Measurements from ENCODE around the gene TULP1. TPM values are rescaled to one million over a fixed set of nuclear protein-coding genes. Genes with fewer than 3 reads are reported as not detected.

The TULP1 gene
- total and polyA plus RNA-seq, 2 of the 13 experiments (the other 11 are each of a cell fraction or from before 2014, with no cell fraction given): not detected

- 0 out of 2 replicates have a peak, but pooled peaks have one; percentile 17 for TF ChIP-seq ZNF674 (CRISPR knock-in tag; IDR thresholded peaks at IDR 0.05; ENCODE audit: low read depth)
- TF ChIP-seq ARID2 (CRISPR knock-in tag; IDR thresholded peaks at IDR 0.05; ENCODE audit: borderline replicate concordance): no peak; the same call in 1 of the 2 replicates
- TF ChIP-seq ZNF75D (CRISPR knock-in tag; IDR thresholded peaks at IDR 0.05; ENCODE audit: borderline replicate concordance): no peak
- no peak for TF ChIP-seq ZNF891 (CRISPR knock-in tag; IDR thresholded peaks at IDR 0.05)
- no peak for TF ChIP-seq ZXDC (CRISPR knock-in tag; IDR thresholded peaks at IDR 0.05)
- peak; percentile 8; the same call in 1 of the 2 replicates for TF ChIP-seq ZSCAN21 (CRISPR knock-in tag; IDR thresholded peaks at IDR 0.05; ENCODE audit: borderline replicate concordance)
- no peak for TF ChIP-seq ZNF251 (CRISPR knock-in tag; IDR thresholded peaks at IDR 0.05)
- TF ChIP-seq SOX6 (IDR thresholded peaks at IDR 0.05): no peak
- no peak for TF ChIP-seq SOX6 (CRISPR knock-in tag; IDR thresholded peaks at IDR 0.05)
- no peak for TF ChIP-seq ZSCAN12 (CRISPR knock-in tag; IDR thresholded peaks at IDR 0.05)
- TF ChIP-seq ATAD3A (CRISPR knock-in tag; IDR thresholded peaks at IDR 0.05): no peak
- TF ChIP-seq KAT2B (IDR thresholded peaks at IDR 0.05; ENCODE audit: borderline replicate concordance, low read depth, low read length): no peak
- no peak for TF ChIP-seq ELF4 (CRISPR knock-in tag; IDR thresholded peaks at IDR 0.05; ENCODE audit: borderline replicate concordance)
- TF ChIP-seq RBFOX2 (IDR thresholded peaks at IDR 0.05; ENCODE audit: low read depth, low read length): peak; percentile 63
- no peak for TF ChIP-seq ZBTB8A (CRISPR knock-in tag; IDR thresholded peaks at IDR 0.05; ENCODE audit: borderline replicate concordance, low read depth)
- TF ChIP-seq ZNF781 (CRISPR knock-in tag; IDR thresholded peaks at IDR 0.05; ENCODE audit: borderline replicate concordance, not compliant biosample characterization): no peak
- TF ChIP-seq ZMYM2 (CRISPR knock-in tag; IDR thresholded peaks at IDR 0.05): no peak
- peak; percentile 41 for TF ChIP-seq CTCF (CRISPR knock-in tag; IDR thresholded peaks at IDR 0.05)
- no peak for TF ChIP-seq XBP1 (CRISPR knock-in tag; IDR thresholded peaks at IDR 0.05)
- TF ChIP-seq ZNF431 (CRISPR knock-in tag; IDR thresholded peaks at IDR 0.05; ENCODE audit: borderline replicate concordance, low read depth): no peak; the same call in 1 of the 2 replicates
- no peak for TF ChIP-seq CSRNP1 (CRISPR knock-in tag; IDR thresholded peaks at IDR 0.05)
- TF ChIP-seq MAF1 (CRISPR knock-in tag; IDR thresholded peaks at IDR 0.05; ENCODE audit: borderline replicate concordance): no peak
- TF ChIP-seq SIN3A (IDR thresholded peaks at IDR 0.05; ENCODE audit: borderline replicate concordance, low read depth, low read length): no peak; the same call in 1 of the 2 replicates
- peak; percentile 53; the same call in 1 of the 2 replicates for TF ChIP-seq RFXAP (CRISPR knock-in tag; IDR thresholded peaks at IDR 0.05; ENCODE audit: borderline replicate concordance)
Measured at GRCh38 chr6:35496841-35497570, 15.7 kb downstream of the TULP1 start, which contains the start of gene TEAD3 (continued).
